Stimulated activated CD4-positive, alpha-beta T cell treated with anti-CD3 and anti-CD28 coated beads, TNF-alpha, amount 100 ng/mL, for 24 hours (primary cell): ENCODE data around the gene CLCN7.
A peak's percentile ranks its signal among the peaks of the same experiment; 100 is the strongest.

ENCODE experiments used
- DNase-seq, 3 experiments: peaks; one replicate each; pipeline ENCODE4 v3.0.0-alpha.2; 2020; ENCODE audit warnings: low read depth in 3 of 3

Gene CLCN7

GRCh38 chr16:1474796-1475551 is at the start of gene CLCN7:
TSS of gene CLCN7 (minus strand) at chr16:1475028. CDS start at chr16:1474974, 54 bp downstream.
- DNase-seq = peak; percentile 82 to 89 (median 82)

GRCh38 chr16:1524366-1524765 is 49.5 kb upstream of the CLCN7 start:
- no peak for DNase-seq

GRCh38 chr16:1523581-1524245 is 48.9 kb upstream of the CLCN7 start:
- no peak for DNase-seq

- DNase-seq = no peak
Observed at GRCh38 chr16:1520461-1520860, 45.6 kb upstream of the CLCN7 start.

- DNase-seq = no peak
Observed at GRCh38 chr16:1519831-1520230, 45.0 kb upstream of the CLCN7 start.

- DNase-seq = no peak
Observed at GRCh38 chr16:1518626-1519135, 43.9 kb upstream of the CLCN7 start.

- no peak for DNase-seq
Observed at GRCh38 chr16:1514507-1514906, 39.7 kb upstream of the CLCN7 start.

- no peak for DNase-seq
Observed at GRCh38 chr16:1512774-1513173, 37.9 kb upstream of the CLCN7 start.

GRCh38 chr16:1511662-1512569 is 37.1 kb upstream of the CLCN7 start:
- no peak for DNase-seq

- no peak for DNase-seq
Observed at GRCh38 chr16:1510941-1511351, 36.1 kb upstream of the CLCN7 start.

GRCh38 chr16:1510272-1510671 is 35.4 kb upstream of the CLCN7 start:
- DNase-seq = no peak

GRCh38 chr16:1509307-1510221 is 34.7 kb upstream of the CLCN7 start:
- no peak for DNase-seq

- DNase-seq = no peak
Observed at GRCh38 chr16:1508494-1509187, 33.8 kb upstream of the CLCN7 start.

GRCh38 chr16:1506494-1507213 is 31.8 kb upstream of the CLCN7 start:
- DNase-seq = no peak

GRCh38 chr16:1505912-1506311 is 31.1 kb upstream of the CLCN7 start:
- DNase-seq = no peak

- no peak for DNase-seq
Observed at GRCh38 chr16:1505073-1505844, 30.4 kb upstream of the CLCN7 start.

- DNase-seq = no peak
Observed at GRCh38 chr16:1503110-1503955, 28.5 kb upstream of the CLCN7 start.
